ENCODE measurements around the gene STEEP1. TPM values are rescaled to one million over a fixed set of nuclear protein-coding genes. Genes with fewer than 3 reads are reported as not detected.

STEEP1 gene
- total and polyA plus RNA-seq, 10 of the 15 experiments (the other 5 are each of a cell fraction or from before 2014, with no cell fraction given) = 15.1 to 53.8 (median 26.0) TPM

DNA sequence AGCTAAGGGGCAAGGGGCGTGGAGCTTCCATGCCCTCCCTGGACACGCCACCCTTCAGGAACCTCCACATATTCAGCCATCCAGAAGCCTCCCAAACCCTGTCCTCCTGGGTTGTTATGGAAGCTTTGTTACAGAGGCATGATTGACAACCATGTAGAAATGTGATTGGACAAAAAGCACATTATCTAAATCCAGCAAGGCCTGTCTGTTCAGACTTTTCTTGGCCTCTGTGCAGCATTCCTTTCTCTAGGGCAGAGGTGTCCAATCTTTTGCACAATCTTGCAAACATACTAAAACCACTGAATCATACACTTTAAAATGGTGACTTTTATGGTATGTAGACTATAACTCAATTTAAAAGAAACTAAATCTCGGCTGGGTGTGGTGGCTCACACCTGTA, 12.7 kb downstream of the STEEP1 start:
- no peaks in the 10 kb centered on the region for H3K9me3 ChIP-seq (replicated peaks; ENCODE audit: control insufficient read depth, insufficient read depth, low read length)
- no peaks in the 10 kb centered on the region for H3K27me3 ChIP-seq (replicated peaks in 1 of 2; ENCODE audit: control insufficient read depth in 2 of 2, insufficient read depth in 2 of 2, low read length in 1 of 2)
- ATAC-seq (no peak), FAIRE-seq (peak; percentile 7), DNase-seq (ENCODE audit: low read depth, low spot score) (no peak)
- CTCF ChIA-PET = no interaction called here
- SMC1A ChIA-PET (ENCODE audit: uncharacterized antibody, unreplicated experiment) = interaction anchor here (1.4 kb wide), 1 partner anchor 36 kb away, joined by 3 read pairs; no protein-coding TSS in a partner anchor
- in situ Hi-C loops (cut with MboI) = no loop called here
- no peaks in the 10 kb centered on the region; a peak in 1 of 4 replicates for H3K36me3 ChIP-seq (ENCODE audit: control insufficient read depth in 2 of 2, insufficient read depth in 2 of 2, low read length in 1 of 2)
- H3K79me2 ChIP-seq (ENCODE audit: control insufficient read depth, insufficient read depth, low read length) = peaks cover 8% of the 10 kb centered on the region
- H3K27ac ChIP-seq (ENCODE audit: control insufficient read depth, insufficient read depth) = no peak overlapping the region
- POLR2A ChIA-PET = interaction anchor here (0.6 to 1.0 kb wide), 2 partner anchors 10 to 153 kb away, joined by 3 read pairs; no protein-coding TSS in a partner anchor
- TF ChIP-seq, protein P1, sequence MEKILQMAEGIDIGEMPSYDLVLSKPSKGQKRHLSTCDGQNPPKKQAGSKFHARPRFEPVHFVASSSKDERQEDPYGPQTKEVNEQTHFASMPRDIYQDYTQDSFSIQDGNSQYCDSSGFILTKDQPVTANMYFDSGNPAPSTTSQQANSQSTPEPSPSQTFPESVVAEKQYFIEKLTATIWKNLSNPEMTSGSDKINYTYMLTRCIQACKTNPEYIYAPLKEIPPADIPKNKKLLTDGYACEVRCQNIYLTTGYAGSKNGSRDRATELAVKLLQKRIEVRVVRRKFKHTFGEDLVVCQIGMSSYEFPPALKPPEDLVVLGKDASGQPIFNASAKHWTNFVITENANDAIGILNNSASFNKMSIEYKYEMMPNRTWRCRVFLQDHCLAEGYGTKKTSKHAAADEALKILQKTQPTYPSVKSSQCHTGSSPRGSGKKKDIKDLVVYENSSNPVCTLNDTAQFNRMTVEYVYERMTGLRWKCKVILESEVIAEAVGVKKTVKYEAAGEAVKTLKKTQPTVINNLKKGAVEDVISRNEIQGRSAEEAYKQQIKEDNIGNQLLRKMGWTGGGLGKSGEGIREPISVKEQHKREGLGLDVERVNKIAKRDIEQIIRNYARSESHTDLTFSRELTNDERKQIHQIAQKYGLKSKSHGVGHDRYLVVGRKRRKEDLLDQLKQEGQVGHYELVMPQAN (conservative IDR thresholded peaks at IDR 0.05) = no peak
- TF ChIP-seq PRDM15 (CRISPR knock-in tag; IDR thresholded peaks at IDR 0.05) = no peak
- no peak for TF ChIP-seq PAX8 (IDR thresholded peaks at IDR 0.05)
- TF ChIP-seq POLR2A (IDR thresholded peaks at IDR 0.05; ENCODE audit: low read depth, low read length) = no peak
- TF ChIP-seq NBN (IDR thresholded peaks at IDR 0.05) = no peak
- no peak for TF ChIP-seq SRF (IDR thresholded peaks at IDR 0.05; ENCODE audit: low read depth in 2 of 2, low read length in 2 of 2)
- TF ChIP-seq, protein P2, sequence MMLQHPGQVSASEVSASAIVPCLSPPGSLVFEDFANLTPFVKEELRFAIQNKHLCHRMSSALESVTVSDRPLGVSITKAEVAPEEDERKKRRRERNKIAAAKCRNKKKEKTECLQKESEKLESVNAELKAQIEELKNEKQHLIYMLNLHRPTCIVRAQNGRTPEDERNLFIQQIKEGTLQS (IDR thresholded peaks at IDR 0.05; ENCODE audit: borderline replicate concordance, extremely low read depth, low read depth, low read length) = no peak
- TF ChIP-seq, protein P3, sequence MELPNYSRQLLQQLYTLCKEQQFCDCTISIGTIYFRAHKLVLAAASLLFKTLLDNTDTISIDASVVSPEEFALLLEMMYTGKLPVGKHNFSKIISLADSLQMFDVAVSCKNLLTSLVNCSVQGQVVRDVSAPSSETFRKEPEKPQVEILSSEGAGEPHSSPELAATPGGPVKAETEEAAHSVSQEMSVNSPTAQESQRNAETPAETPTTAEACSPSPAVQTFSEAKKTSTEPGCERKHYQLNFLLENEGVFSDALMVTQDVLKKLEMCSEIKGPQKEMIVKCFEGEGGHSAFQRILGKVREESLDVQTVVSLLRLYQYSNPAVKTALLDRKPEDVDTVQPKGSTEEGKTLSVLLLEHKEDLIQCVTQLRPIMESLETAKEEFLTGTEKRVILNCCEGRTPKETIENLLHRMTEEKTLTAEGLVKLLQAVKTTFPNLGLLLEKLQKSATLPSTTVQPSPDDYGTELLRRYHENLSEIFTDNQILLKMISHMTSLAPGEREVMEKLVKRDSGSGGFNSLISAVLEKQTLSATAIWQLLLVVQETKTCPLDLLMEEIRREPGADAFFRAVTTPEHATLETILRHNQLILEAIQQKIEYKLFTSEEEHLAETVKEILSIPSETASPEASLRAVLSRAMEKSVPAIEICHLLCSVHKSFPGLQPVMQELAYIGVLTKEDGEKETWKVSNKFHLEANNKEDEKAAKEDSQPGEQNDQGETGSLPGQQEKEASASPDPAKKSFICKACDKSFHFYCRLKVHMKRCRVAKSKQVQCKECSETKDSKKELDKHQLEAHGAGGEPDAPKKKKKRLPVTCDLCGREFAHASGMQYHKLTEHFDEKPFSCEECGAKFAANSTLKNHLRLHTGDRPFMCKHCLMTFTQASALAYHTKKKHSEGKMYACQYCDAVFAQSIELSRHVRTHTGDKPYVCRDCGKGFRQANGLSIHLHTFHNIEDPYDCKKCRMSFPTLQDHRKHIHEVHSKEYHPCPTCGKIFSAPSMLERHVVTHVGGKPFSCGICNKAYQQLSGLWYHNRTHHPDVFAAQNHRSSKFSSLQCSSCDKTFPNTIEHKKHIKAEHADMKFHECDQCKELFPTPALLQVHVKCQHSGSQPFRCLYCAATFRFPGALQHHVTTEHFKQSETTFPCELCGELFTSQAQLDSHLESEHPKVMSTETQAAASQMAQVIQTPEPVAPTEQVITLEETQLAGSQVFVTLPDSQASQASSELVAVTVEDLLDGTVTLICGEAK (IDR thresholded peaks at IDR 0.05; ENCODE audit: borderline replicate concordance) = no peak
- no peak for TF ChIP-seq YY1 (IDR thresholded peaks at IDR 0.05; ENCODE audit: low read depth, low read length)
- no peak overlapping the region for H2AFZ ChIP-seq (ENCODE audit: control insufficient read depth, low read depth, low read length)
- RAD21 ChIA-PET (ENCODE audit: unreplicated experiment) = no interaction called here
- no peaks in the 10 kb centered on the region for H4K20me1 ChIP-seq (ENCODE audit: control insufficient read depth, insufficient read depth)
- no peak overlapping the region for H3K4me3 ChIP-seq
- no peak overlapping the region for H3K4me2 ChIP-seq (ENCODE audit: control insufficient read depth, insufficient read depth)
- 61% methylated on average over 3 of the region's 3 CpGs for WGBS (ENCODE audit: insufficient coverage, insufficient replicate concordance, low lambda C conversion rate, missing lambda C conversion rate)
- BruUV-seq (replicated peaks) = no TSS peak
- intact Hi-C loops (cut with micrococcal nuclease; ENCODE audit: unreplicated experiment) = no loop called here
- no peak overlapping the region for H3K9ac ChIP-seq (ENCODE audit: control insufficient read depth, insufficient read depth, low read length)
- no peaks in the 10 kb centered on the region for H3K4me1 ChIP-seq (ENCODE audit: control insufficient read depth, insufficient read depth, low read length)

Measured in GM12878 (cell line).